Stimulated activated CD4-positive, alpha-beta T cell treated with anti-CD3 and anti-CD28 coated beads, Interleukin-2, amount 100 ng/mL, for 4 hours (primary cell): ENCODE measurements around the gene PEPD.

Experiments used
- DNase-seq: peaks from one replicate; pipeline ENCODE4 v3.0.0-alpha.2; 2020; ENCODE audit warnings: low read depth

PEPD gene

DNA sequence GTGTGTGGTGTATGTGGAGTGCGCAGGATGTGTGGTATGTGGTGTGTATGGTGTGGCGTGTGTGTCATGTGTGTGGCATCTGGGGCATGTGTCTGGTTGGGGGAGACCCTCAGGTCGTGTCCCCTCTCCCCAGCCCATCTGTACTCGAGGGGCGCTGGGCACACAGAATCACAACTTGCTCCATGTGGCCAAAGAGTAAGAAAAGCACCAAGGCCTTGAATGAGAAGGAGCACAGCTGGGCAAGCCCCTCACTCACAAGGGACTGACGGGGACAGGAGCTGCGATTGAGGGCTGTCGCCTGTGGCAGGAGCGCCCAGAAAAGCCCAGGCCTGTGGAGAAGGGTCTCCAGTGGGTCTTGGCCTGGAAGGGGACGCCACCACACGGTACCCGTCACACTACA is 62.8 kb downstream of the PEPD start:
- no peak for DNase-seq

DNA sequence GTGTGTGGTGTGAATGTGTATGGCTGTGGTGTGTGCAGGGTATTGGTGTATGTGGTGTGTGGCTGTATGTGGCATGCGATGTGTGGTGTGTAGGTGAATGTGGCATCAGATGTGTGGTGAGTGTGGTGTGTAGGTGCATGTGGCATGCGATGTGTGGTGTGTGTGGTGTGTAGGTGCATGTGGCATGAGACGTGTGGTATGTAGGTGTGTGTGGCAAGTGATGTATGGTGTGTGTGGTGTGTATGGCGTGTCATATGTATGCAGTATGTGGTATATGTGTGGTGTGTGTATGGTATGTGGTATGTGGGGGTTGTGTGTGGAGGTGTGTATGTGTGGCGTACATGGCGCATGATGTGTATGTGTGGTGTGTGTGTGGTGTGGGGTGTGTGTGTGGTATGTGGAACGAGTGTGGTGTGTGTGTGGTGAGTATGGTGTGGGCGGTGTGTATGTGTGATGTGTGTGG is 63.4 kb downstream of the PEPD start:
- no peak for DNase-seq

DNA sequence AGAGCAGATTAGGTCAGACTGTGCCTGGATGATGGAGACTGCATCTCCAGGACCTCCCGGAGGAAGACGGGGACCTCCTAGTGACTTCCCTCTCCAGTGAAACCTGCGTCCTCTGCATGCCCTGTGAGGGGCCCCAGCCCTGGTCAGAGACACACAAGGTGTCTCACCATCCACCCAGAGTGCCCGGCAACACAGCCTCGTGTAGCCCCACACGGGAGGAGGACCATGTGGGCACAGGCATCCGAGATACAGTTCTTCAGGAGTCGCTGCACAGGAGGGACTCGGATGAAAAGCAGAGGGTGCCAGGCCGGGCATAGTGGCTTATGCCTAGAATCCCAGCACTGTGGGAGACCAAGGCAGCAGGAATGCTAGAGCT is 64.8 kb downstream of the PEPD start:
- no peak for DNase-seq

DNA sequence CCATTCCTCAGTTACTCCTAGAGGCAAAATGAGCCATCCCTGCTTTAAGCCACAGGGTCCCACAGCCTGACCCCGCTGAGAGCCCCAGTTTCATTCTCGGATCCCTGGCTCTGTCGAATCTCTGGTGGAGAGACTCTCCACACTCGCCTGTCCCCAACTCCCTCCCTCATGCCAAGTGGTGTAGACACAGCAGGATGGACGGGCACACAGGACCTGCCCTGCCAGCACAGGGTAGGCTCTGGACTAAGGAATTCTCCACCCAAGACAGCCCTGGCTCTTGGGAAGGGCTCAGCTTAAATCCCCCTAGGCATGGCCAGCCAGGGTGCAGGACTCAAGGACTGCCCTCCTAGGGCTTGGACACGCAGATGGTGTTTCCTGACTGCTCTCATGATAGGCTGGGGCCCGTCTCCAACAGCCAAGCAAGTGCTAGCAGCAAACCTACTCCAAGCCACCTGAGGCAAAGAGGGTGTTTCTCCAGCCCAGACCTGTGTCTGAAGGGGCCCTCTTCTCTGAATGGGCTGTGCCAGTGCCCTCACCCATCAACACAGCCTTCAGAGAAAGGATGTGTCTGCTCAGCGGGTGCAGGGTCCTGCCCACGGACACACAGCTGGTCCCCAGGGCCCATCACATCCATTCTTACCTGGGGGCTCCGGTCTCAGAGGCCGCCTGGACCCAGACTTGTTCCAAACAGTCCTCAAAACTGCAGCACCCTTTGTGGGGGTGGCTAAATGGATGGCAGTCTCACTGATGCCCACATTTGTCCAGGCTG is 65.3 kb downstream of the PEPD start:
- no peak for DNase-seq

DNA sequence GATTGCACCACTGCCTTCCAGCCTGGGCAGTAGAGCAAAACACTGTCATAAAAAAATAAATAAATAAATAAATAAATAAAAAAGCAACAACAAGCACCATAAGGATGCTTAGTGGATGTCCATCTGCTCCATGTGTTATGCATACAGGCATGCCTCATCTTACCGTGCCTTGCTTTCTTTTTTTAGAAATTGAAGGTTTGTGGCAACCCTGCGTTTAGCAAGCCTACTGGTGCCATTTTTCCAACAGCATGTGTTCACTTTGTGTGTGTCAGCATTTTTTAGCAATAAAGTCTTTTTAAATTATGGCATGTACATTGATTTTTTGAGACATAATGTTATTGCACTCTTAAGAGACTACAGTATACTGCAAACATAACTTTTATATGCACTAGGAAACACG is 68.3 kb downstream of the PEPD start:
- DNase-seq: no peak

DNA sequence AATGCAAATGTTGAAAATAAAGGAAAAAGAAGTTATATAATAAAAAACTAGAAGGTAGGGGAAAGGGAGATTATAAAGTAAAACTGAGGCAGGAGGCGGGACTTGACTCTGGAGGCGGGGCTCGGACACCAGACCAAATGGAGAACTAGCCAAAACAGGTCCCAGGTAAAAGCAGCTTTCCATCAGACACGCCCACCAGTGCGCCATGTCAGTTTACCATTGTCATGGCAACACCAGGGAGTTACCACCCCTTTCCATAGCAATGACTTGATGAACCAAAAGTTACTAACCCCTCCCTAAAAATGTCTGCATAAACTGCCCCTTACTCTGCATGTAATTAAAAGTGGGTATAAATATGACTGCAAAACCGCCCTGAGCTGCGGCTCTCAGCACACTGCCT is 70.9 kb downstream of the PEPD start:
- no peak for DNase-seq

DNA sequence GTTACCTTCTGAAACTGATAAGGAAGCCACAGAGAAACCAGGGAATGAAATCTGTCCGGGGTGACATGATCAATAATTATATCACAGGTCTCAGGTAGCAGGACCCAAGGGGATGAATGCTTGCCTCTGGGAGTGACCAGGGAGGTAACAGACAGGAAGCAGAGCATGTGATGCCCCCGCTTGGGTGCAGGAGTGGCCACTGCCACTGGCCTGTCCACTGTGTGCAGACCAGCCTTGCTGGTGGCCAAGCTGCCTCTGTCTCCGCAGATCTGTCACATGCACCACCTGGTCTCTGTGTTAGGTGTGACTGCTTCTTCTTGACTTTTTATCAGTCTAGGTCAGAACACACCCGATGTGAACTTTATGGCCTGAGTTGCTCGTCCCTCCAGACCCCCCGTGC is 71.8 kb downstream of the PEPD start:
- DNase-seq: no peak

DNA sequence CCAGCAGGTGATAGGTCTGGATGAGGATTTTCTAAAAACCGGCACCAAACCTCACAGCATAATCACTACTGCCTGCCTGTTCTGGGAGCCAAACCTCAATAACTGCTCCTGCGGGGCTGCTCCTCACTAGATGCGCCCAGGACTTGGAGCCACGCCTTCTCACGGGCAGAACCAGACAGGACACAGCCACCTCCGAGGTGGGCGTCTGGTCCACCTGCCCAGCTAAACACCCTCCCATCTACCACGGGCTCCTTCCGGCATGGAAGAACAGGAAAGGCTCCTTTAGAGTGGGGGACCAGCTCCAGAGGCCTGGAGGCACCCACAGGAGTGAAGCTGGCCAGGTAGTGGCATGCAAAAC is 73.5 kb downstream of the PEPD start:
- no peak for DNase-seq

DNA sequence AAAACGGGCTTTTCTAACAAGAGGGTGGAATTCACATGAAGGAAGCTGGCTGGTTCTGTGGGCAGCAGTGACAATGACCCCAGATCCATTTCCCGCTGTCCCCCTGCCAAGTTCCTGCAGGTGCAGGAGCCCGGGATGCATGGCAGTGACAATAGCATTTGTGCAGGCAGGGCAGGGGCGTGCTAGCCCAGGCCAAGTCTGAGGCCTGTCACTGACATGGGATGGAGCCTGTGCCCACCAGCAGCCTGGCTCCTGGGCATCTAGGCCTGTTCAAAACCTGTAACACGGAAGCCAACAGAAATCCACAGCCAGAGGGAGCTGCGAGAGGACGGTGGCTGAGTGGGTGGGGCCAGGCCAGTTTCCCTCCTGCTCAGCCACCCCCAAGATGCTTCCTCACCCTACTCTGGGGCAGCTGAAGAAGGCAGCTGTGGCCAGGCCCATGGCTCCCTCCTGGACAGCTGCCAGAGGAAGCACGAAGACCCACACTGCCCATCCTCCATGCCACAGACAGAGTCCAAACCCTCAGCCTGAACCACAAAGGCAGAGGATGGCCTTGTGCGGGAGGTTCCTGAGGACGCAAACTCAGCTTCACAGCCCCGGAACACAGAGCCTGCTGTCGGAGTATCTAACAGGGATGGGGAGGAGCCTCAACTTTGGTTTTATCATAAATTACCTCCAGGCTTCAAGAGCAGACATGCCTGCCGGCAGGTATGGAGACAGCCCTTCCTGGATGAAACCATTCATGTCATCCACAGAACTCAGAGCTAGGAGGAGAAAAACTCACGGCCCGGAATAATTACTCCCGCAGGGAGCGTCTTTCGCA is 74.0 kb downstream of the PEPD start:
- DNase-seq: no peak

DNA sequence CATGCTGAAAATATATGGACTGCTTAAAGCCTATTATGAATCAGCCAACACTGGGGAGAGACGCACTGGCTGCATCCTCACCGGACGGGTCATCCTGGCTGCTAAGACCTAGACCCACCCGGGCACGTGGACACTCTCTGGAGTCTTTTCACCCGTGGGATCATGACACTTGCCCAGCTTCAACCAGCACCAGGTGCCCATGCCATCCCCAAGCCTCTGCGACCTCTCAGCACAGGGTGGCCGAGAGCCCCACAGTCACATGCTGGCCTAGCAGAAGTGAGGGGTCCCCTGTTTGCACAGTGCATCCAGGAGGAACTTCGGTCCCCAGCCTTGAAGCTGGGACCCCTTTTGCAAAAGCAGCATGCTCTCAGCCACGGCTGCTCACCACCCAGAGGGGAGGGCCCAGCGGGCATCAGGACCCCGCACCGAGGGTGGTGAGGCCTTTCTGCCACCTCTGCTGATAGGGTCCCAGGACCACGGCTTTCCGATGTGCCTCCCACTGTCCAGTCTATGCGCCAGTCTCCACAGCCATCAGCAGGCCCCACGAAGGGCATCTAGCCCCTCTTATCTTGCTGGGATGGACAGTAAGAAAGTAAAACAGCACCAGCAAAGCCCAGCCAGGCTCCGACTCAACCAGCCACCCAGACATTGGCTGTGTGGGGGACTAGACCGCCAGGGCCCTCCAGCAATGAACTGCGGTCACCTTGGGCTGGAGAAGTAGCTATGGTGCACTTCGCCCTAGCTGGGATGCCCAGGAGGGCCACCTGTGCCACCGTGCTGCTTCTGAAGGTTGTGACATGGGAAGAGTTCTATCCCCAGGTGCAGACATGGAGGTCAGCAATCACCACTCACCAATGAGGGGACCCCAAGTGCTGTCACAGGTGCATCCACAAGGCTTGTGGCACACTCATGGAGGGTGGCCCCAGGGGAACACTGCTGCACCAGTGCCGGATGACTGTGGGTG is 75.0 kb downstream of the PEPD start:
- DNase-seq: no peak

DNA sequence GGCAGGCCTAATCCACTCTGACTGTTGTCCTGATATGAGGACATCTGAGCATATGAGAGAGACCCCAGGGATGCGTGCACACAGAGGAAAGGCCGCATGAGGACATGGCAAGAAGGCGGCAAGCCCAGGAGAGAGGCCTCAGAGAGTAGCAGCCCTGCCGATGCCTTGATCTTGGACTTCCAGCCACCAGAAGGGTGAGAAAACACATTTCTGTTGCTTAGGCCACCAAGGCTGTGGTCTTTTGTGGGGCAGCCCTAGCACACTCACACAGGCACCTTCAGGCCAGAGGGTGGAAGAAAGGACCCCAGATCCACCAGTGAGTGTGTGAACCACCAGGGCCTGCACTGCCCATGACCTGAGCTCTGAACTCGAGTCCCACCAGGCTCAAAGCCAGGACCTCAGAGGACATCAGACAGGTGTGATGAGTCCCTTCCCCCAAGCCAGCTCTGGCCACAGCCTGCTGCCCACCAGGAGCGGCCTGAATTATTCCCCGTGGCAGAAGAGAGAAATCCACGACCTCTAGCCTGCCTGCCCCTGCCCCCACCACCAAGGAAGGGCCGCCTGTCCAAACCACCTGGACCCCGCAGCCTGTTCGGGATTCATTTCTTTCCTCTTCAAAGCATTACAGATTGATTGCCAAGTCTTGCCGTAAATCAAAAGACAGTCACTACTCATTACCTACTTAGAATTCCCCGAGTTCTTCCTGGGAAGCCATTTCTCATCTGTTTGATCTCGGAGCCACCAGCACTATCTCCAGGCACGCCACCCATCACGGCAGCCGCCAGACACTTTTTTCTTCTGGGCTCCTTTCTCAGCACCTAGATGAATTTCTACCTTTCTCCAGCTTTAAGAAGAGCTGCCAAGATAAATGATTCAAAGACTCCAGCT is 75.9 kb downstream of the PEPD start:
- no peak for DNase-seq

DNA sequence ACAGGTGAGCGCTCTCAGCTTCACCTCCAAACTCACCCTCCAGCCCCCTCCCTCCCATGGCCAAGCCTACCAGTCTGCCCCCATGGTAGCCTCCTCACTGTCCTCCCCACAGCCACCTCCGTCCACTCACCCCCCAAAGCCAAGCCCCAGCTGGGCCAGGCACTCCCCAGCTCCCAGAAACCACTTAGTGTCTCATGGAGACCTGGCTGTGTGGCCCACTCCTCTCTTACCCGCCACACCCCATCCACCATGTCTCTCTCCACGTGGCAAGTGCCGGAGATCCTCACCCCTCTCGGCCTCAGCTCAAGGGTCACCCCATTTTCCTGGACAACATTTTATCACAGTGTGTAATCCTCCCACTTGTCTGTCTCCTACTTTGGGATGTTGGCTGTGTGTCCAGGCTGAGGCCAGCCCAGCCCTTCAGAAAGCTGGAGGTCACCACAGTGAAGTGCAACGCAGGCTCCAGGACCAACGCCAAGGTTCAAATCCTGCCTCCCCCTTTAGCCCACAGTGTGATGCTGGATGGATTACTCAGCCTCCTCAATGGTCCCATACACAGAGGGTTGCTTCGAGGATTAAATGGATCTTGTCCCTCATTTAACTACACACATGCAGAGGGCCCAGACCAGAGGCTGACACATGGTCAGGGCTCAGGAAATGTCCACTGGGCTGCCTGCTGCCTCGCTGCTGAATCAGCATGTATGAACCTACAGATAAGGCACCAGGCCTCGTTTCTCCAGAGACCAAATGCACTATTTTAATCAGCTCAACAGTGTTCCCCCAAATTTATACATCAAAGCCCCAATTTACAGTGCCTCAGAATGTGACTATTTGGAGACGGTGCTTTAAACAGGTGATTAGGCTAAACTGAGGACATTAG is 76.8 kb downstream of the PEPD start:
- DNase-seq: no peak

DNA sequence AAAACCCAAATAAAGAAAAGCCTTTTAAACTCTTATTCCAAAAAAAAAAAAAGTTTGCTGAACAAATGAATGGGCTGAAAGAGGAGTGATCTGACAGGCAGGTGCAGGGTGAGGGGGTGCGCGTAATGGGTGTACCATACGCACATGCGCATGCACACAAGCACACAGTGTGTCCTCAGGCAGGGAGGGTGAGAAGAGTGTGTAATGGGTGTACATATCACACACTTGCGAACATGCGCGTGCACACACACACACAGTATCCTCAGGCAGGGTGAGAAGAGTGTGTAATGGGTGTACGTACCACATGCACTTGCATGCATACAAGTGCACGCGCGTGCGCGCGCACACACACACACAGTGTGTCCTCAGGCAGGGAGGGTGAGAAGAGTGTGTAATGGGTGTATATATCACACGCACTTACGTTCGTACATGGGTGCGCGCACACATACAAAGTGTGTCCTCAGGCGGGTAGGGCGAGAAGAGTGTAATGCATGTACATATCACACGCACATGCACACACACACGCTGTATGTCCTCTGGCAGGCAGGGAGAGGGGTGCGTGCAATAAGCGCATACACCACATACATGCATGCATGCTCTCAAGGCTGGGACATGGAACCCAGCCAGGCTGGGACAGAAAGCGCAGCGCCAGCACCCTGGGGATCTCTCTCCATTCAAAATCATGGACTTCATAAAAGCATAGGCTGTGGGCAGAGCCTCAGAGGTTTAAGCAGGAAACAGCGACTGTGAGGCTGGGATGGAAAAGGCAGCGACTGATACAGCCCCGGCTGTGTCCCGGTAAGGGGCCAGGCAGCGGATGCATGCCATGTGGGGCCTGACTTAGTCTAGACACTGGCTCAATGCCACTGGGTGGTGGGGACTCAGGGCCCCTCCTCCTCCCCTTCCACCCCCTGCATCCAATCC is 77.7 kb downstream of the PEPD start:
- no peak for DNase-seq

DNA sequence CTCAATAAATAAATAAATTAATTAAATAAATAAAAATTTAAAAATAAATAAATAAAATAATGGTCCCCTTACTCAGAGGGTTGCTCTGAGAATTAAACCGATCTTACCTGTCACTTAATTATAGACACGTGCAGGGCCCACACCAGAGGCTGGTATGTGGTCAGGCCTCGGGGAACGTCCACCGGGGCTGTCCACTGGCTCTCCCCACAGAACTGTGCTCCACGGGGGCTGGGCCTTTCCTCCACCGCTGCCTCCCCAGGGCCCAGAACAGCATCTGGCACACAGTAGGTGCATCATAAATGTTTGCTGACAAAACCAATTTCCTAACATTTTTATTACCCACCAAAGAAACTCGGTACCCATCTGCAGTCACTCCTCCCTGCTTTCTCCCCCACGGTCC is 78.9 kb downstream of the PEPD start:
- no peak for DNase-seq

DNA sequence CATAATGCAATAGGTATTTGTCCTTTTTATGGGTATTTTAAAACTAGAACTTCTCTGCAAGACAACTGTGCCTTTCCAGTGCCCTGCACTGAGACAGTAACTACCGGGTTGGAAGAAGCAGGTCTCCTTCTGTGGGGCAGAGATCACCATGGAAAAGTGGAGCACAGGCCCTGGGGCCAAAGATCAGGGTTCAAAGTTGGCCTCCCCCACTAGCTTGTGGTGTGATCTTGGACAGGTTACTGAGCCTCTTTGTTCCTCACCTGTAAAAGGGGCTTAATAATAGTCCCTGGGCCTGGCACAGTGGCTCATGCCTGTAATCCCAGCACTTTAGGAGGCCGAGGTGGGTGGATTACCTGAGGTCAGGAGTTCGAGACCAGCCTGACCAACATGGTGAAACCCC is 79.8 kb downstream of the PEPD start:
- no peak for DNase-seq

DNA sequence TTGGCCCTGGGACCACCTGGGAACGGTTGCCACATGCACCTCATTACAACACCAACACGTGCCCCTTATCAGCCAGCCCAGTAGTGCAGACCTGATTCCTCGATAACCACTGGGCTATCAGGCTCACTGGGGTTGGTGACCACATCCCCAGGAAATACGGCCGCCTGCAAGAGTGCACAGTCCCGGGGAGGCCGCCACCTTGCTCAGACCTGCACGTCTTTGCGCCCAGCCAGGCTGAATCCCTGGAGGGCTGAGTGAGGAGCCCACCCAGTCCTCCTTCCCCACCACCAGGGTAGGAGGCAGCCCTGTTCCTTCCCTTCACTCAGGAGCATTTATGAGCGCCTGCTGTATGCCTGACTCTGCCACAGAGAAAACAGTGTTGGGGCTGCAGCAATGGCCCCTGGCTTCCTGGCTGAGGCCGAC is 80.3 kb downstream of the PEPD start:
- DNase-seq: no peak

DNA sequence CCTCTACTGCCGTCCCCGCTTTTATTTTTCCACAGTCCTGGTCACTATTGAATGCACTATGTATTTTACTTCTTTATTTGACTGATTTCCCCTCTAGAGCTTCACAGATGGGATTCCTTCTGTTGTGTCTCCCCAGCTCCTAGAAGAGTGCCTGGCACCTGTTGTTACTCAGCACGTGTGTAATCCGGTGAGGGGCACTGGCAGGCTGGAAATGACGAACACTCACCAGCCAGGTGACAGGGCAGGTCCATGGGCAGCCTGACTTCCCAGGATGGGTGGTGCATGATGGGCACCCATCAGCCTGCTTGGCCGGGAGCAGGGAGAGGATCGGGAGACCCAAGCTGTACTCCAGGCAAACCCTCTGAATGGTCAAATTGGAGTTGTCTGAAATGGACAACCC is 80.9 kb downstream of the PEPD start:
- DNase-seq: no peak

DNA sequence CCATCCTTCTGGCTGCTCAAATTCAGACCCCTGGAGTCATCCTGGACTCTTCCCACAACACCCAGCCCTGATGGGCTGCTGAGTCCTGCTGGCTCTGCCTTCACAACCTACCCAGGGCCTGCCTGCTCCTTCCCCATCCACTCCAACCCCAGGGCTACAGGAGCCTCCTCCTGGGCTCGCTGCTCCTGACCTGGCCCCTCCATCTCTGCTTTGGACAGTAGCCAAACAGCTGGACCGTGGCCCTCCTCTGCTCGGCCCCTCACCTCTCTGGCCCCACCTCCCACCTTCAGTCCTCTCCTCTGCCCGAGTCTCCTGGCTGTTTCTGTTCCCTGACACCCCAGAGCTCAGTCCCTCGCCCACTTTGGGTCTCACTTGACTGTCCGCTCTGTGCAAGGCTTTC is 81.3 kb downstream of the PEPD start:
- no peak for DNase-seq
